ENCODE results near the gene MTMR10. TPM values are rescaled to one million over a fixed set of nuclear protein-coding genes. Genes with fewer than 3 reads are reported as not detected.

MTMR10 gene
- total RNA-seq, 1 experiment from 2014 or later = 23.2 TPM

GRCh38 chr15:31019986-31020385, 28.6 kb upstream of the MTMR10 start:
- Histone ChIP-seq H4K5ac (ENCODE audit: insufficient read length, low read depth, low read length) (no peak overlapping the region), H2BK5ac (ENCODE audit: insufficient read length, low read length) (no peak overlapping the region), H3T11ph (ENCODE audit: low read length) (no peak overlapping the region), H3K9me3 (ENCODE audit: control insufficient read depth, low read depth, low read length) (no peaks in the 10 kb centered on the region), H3K4ac (ENCODE audit: low read depth, low read length) (no peak overlapping the region), H4K8ac (replicated peaks; ENCODE audit: insufficient read length, low read depth, low read length) (no peak overlapping the region), H2BK20ac (ENCODE audit: low read depth, low read length, poor library complexity, severe bottlenecking) (no peak overlapping the region), H3K23me2 (ENCODE audit: insufficient read length, low read depth, low read length, poor library complexity, severe bottlenecking) (no peaks in the 10 kb centered on the region), H3K18ac (ENCODE audit: insufficient read length, low read depth, low read length) (no peak overlapping the region), H3K23ac (ENCODE audit: insufficient read length, low read depth, low read length) (no peak overlapping the region), H2AK5ac (ENCODE audit: insufficient read length, low read length) (no peak overlapping the region), H3K79me2 (ENCODE audit: insufficient read depth, low read length) (no peaks in the 10 kb centered on the region), H3K27ac (ENCODE audit: insufficient read length, low read depth, low read length) (no peak overlapping the region), H2BK12ac (ENCODE audit: insufficient read length, low read depth, low read length) (no peak overlapping the region), H3K4me2 (ENCODE audit: insufficient read depth, insufficient read length, low read length) (no peak overlapping the region), H3K14ac (ENCODE audit: insufficient read depth, low read length) (no peak overlapping the region), H3K56ac (ENCODE audit: insufficient read length, low read depth, low read length) (no peak overlapping the region), H3K27me3 (ENCODE audit: insufficient read depth, low read length) (no peaks in the 10 kb centered on the region), H4K91ac (ENCODE audit: insufficient read length, low read depth, low read length) (no peak overlapping the region), H3K9ac (ENCODE audit: extremely low read depth, insufficient read length, low read length) (no peak overlapping the region), H2AFZ (ENCODE audit: low read length) (no peak overlapping the region), H2BK120ac (ENCODE audit: low read depth, low read length, poor library complexity, severe bottlenecking) (no peak overlapping the region), H4K20me1 (ENCODE audit: control insufficient read depth, insufficient read depth, insufficient read length) (no peaks in the 10 kb centered on the region), H3K79me1 (ENCODE audit: insufficient read depth, low read depth, low read length, poor library complexity, severe bottlenecking) (no peaks in the 10 kb centered on the region), H2BK15ac (ENCODE audit: low read depth, low read length) (no peak overlapping the region), H3K4me1 (ENCODE audit: insufficient read depth, low read length) (peaks cover 7% of the 10 kb centered on the region; the same call in 1 of the 2 replicates)
- H3K27ac Mint-ChIP-seq = no peak overlapping the region
- peaks cover 26% of the 10 kb centered on the region in 2 experiments for H3K4me1 Mint-ChIP-seq
- no peaks in the 10 kb centered on the region; the same call in 1 of the 2 replicates for H3K27me3 Mint-ChIP-seq (ENCODE audit: low read depth)
- no peaks in the 10 kb centered on the region; a peak in 1 of 7 replicates for H3K36me3 Mint-ChIP-seq (ENCODE audit: insufficient read depth in 1 of 3, low read depth in 3 of 3)
- no CpG with 5 or more reads among the region's 3 CpGs for WGBS (ENCODE audit: extremely low coverage, insufficient read length, low lambda C conversion rate)
- no peak for DNase-seq
- no peaks in the 10 kb centered on the region for H3K9me3 Mint-ChIP-seq
- TF ChIP-seq CTCF (conservative IDR thresholded peaks at IDR 0.05) = no peak
- H3K4me3 Mint-ChIP-seq = no peak overlapping the region

All from H9 (cell line).